Placental pericyte (primary cell): Measurements from ENCODE around the gene CCDC6. TPM values are rescaled to one million over a fixed set of nuclear protein-coding genes. Genes with fewer than 3 reads are reported as not detected.

Experiments used
- total RNA-seq: library from RNA; depleted of rRNA; stranded (reverse); fragments of >200 nt; gene quantifications from 2 replicates; pipeline ENCODE4 v1.2.3, GENCODE V29; 2012

The CCDC6 gene
- total RNA-seq: 27.1 and 33.9 TPM in 2 replicates

GRCh38 chr10:59906417-59907202 is at the start of gene CCDC6:
Gene CCDC6 (minus strand): TSS chr10:59906556. CDS start chr10:59906424, 132 bp downstream.

GRCh38 chr10:59753267-59753666 is 153.1 kb downstream of the CCDC6 start, which contains the start of gene MRLN:
Gene MRLN (minus strand): TSS chr10:59753455.

Other genes with a start within 250 kb of the CCDC6 start
- under 0.01 TPM in 1 of 2 replicates, not detected in the other for gene SLC16A9, start 196.7 kb downstream of the CCDC6 start, total RNA-seq
- gene MRLN, start 153.1 kb downstream of the CCDC6 start, total RNA-seq: not detected in 2 replicates